UCSD-AML1 (cell line): ENCODE data around the gene LILRA2.
"Not testable (repeated sequence)": the region's sequence is repeated elsewhere in the genome, so short reads cannot be mapped to it uniquely, and the experiment has no call there.

Experiments used
- DNase-seq: peaks from one replicate; lab custom pipeline; 2025; ENCODE audit not compliant: unreplicated experiment; lab: John Stamatoyannopoulos, UW

LILRA2 gene

GRCh38 chr19:54608205-54608604 is 34.6 kb downstream of the LILRA2 start:
- no peak for DNase-seq

GRCh38 chr19:54608792-54609191 is 35.2 kb downstream of the LILRA2 start:
- DNase-seq: no peak

- no peak for DNase-seq
These were observed 35.8 kb downstream of the LILRA2 start for GRCh38 chr19:54609356-54609791.

GRCh38 chr19:54612428-54612827 is 38.8 kb downstream of the LILRA2 start:
- no peak for DNase-seq

GRCh38 chr19:54614726-54615125 is 41.1 kb downstream of the LILRA2 start:
- DNase-seq: no peak

GRCh38 chr19:54616057-54616456 is 42.5 kb downstream of the LILRA2 start:
- DNase-seq: no peak

GRCh38 chr19:54616821-54617560 is 43.4 kb downstream of the LILRA2 start:
- no peak for DNase-seq

- DNase-seq: no peak
These were observed 46.9 kb downstream of the LILRA2 start for GRCh38 chr19:54620464-54620863.

- DNase-seq: no peak
These were observed 48.8 kb downstream of the LILRA2 start for GRCh38 chr19:54622431-54622830.

- DNase-seq: not testable (repeated sequence)
These were observed 50.6 kb downstream of the LILRA2 start for GRCh38 chr19:54624234-54624633.

- DNase-seq: not testable (repeated sequence)
These were observed 51.5 kb downstream of the LILRA2 start for GRCh38 chr19:54624934-54625730.

GRCh38 chr19:54626757-54627156 is 53.2 kb downstream of the LILRA2 start:
- DNase-seq: no peak

GRCh38 chr19:54627912-54628311 is 54.3 kb downstream of the LILRA2 start:
- not testable (repeated sequence) for DNase-seq

- peak; percentile 54 for DNase-seq
These were observed 56.7 kb downstream of the LILRA2 start, which contains the start of gene LILRB1 for GRCh38 chr19:54630262-54630661. TSS of gene LILRB1 (plus strand) at chr19:54630484. CDS start at chr19:54631074, 590 bp downstream.

GRCh38 chr19:54630782-54631181 is 57.2 kb downstream of the LILRA2 start:
- DNase-seq: no peak

GRCh38 chr19:54631489-54632337 is 58.1 kb downstream of the LILRA2 start:
- DNase-seq: not testable (repeated sequence)

GRCh38 chr19:54632517-54632916 is 58.9 kb downstream of the LILRA2 start:
- DNase-seq: not testable (repeated sequence)

GRCh38 chr19:54633401-54633800 is 59.8 kb downstream of the LILRA2 start:
- no peak for DNase-seq

- DNase-seq: not testable (repeated sequence)
These were observed 62.5 kb downstream of the LILRA2 start for GRCh38 chr19:54636081-54636480.

GRCh38 chr19:54638683-54639082 is 65.1 kb downstream of the LILRA2 start:
- DNase-seq: no peak
